Calu3 (cell line): ENCODE data around the gene UBAP1L. TPM values are rescaled to one million over a fixed set of nuclear protein-coding genes. Genes with fewer than 3 reads are reported as not detected.

ENCODE experiments used
- BruUV-seq: library from RNA; stranded (reverse); fragments of 400-500 nt; replicated peaks from 2 replicates; lab custom pipeline; 2021; lab: Mats Ljungman, UMichigan
- CTCF ChIA-PET: fragments of 300-600 bp; sonication (Branson Sonifier 250); formaldehyde crosslinking; loops from one replicate; lab custom pipeline; 2022; ENCODE audit warnings: antibody characterized with exemption; lab: Charles Lee
- DNase-seq: peaks from one replicate; pipeline ENCODE4 v3.0.0; 2022
- H3K27ac Mint-ChIP-seq: one replicate; pipeline ENCODE4 v1.8.0; 2022; ENCODE audit warnings: mixed read lengths; ENCODE audit not compliant: unreplicated experiment
- H3K27me3 Mint-ChIP-seq: one replicate; pipeline ENCODE4 v1.8.0; 2022; ENCODE audit warnings: mixed read lengths; ENCODE audit not compliant: unreplicated experiment
- H3K36me3 Mint-ChIP-seq: one replicate; pipeline ENCODE4 v1.8.0; 2022; ENCODE audit warnings: mild to moderate bottlenecking, moderate library complexity, mixed read lengths; ENCODE audit not compliant: insufficient read depth, unreplicated experiment
- H3K4me1 Mint-ChIP-seq: one replicate; pipeline ENCODE4 v1.8.0; 2022; ENCODE audit warnings: mild to moderate bottlenecking, low read depth, mixed read lengths; ENCODE audit not compliant: unreplicated experiment
- H3K4me3 Mint-ChIP-seq: one replicate; pipeline ENCODE4 v1.8.0; 2022; ENCODE audit warnings: mild to moderate bottlenecking, low read depth, moderate library complexity, mixed read lengths; ENCODE audit not compliant: unreplicated experiment
- H3K9me3 Mint-ChIP-seq: one replicate; pipeline ENCODE4 v1.8.0; 2022; ENCODE audit warnings: low read depth, mixed read lengths; ENCODE audit not compliant: unreplicated experiment
- CTCF ChIP-seq: fragments of 200-600 bp; IDR thresholded peaks from one replicate; pipeline ENCODE4 v1.8.0; 2022; ENCODE audit warnings: antibody characterized with exemption; ENCODE audit not compliant: unreplicated experiment
- intact Hi-C: fragments of 100-400 bp; cut with micrococcal nuclease; formaldehyde crosslinking; loops from one replicate; pipeline ENCODE4 v1.10.0; 2022; ENCODE audit not compliant: unreplicated experiment
- total RNA-seq: library from RNA; stranded (reverse); gene quantifications from 2 replicates; pipeline ENCODE4 v1.2.3, GENCODE V29; 2022

UBAP1L gene
- total RNA-seq, 1 experiment from 2014 or later = 5.2 TPM

- no peak for TF ChIP-seq CTCF
- intact Hi-C loops = no loop called here
- Mint-ChIP-seq H3K27me3 (peaks cover 3% of the 10 kb centered on the region), H3K27ac (no peak overlapping the region), H3K4me1 (peaks cover 46% of the 10 kb centered on the region), H3K4me3 (no peak overlapping the region), H3K9me3 (no peaks in the 10 kb centered on the region), H3K36me3 (peaks cover 21% of the 10 kb centered on the region)
- no peak for DNase-seq
- no TSS peak for BruUV-seq
- CTCF ChIA-PET = no interaction called here
Measured at GRCh38 chr15:65059931-65060596, 54.9 kb downstream of the UBAP1L start.

- no peak overlapping the region for H3K27ac Mint-ChIP-seq
- H3K4me1 Mint-ChIP-seq = peaks cover 53% of the 10 kb centered on the region
- intact Hi-C loops = no loop called here
- no peak for TF ChIP-seq CTCF
- H3K9me3 Mint-ChIP-seq = no peaks in the 10 kb centered on the region
- H3K27me3 Mint-ChIP-seq = no peaks in the 10 kb centered on the region
- no TSS peak for BruUV-seq
- CTCF ChIA-PET = no interaction called here
- peaks cover 21% of the 10 kb centered on the region for H3K36me3 Mint-ChIP-seq
- H3K4me3 Mint-ChIP-seq = no peak overlapping the region
- no peak for DNase-seq
Measured at GRCh38 chr15:65059369-65059750, 55.6 kb downstream of the UBAP1L start.

GRCh38 chr15:65058394-65059368 lies 56.3 kb downstream of the UBAP1L start:
- H3K27ac Mint-ChIP-seq = no peak overlapping the region
- DNase-seq = no peak
- peaks cover 53% of the 10 kb centered on the region for H3K4me1 Mint-ChIP-seq
- no peak for TF ChIP-seq CTCF
- intact Hi-C loops = no loop called here
- no TSS peak for BruUV-seq
- no peaks in the 10 kb centered on the region for H3K9me3 Mint-ChIP-seq
- CTCF ChIA-PET = no interaction called here
- H3K27me3 Mint-ChIP-seq = no peaks in the 10 kb centered on the region
- no peak overlapping the region for H3K4me3 Mint-ChIP-seq
- peaks cover 21% of the 10 kb centered on the region for H3K36me3 Mint-ChIP-seq

GRCh38 chr15:65057549-65057940 lies 57.5 kb downstream of the UBAP1L start:
- Mint-ChIP-seq H3K36me3 (peaks cover 21% of the 10 kb centered on the region), H3K27ac (peak overlapping the region; percentile 67), H3K9me3 (no peaks in the 10 kb centered on the region), H3K4me3 (peak overlapping the region; percentile 51), H3K27me3 (no peaks in the 10 kb centered on the region), H3K4me1 (peaks cover 42% of the 10 kb centered on the region)
- TF ChIP-seq CTCF = no peak
- CTCF ChIA-PET = no interaction called here
- intact Hi-C loops = no loop called here
- DNase-seq = no peak
- no TSS peak for BruUV-seq
